ENCODE measurements around the gene DTNA.
A peak's percentile ranks its signal among the peaks of the same experiment; 100 is the strongest.

Gene DTNA

DNA sequence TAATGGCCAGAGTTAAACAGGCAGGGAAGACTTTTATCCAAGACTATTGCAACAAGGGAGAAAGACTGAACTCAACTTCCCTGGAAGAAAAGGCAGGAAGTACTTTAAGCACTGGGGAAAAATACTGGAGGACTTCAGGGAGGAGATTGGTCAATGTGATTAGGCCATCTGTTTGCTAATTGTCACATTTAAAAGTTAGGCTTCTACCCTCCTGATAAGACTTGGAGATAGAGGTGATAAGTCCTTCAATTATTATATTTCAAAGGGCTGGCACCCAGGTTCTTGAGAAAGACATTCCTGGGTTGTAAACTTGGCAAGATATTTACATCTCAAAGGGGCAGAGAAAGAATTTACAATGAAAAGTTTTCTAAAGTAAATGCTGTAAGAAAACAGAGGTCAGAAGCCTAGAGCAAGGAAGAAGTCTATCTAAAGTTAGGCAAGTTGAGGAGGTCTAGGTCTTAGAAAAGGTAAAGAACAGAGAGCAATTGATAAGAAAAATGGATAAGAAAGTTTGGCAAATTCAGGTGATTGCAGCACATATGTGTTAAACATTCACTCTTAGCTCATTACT is 48.4 kb downstream of the DTNA start:
- Histone ChIP-seq H3K56ac (ENCODE audit: low read length) (no peak overlapping the region), H3K27me3 (ENCODE audit: insufficient read depth, low read length, poor library complexity) (no peaks in the 10 kb centered on the region), H3K27ac (ENCODE audit: low read depth, low read length) (no peak overlapping the region), H3K4ac (ENCODE audit: low read depth, low read length) (no peak overlapping the region), H3K79me1 (ENCODE audit: low read length) (no peaks in the 10 kb centered on the region), H3K79me2 (ENCODE audit: control insufficient read depth, insufficient read depth, low read length) (no peaks in the 10 kb centered on the region), H2BK15ac (replicated peaks; ENCODE audit: low read depth) (no peak overlapping the region), H3K4me1 (ENCODE audit: control insufficient read depth, low read depth, low read length) (peaks cover 4% of the 10 kb centered on the region), H4K8ac (ENCODE audit: low read depth, low read length) (no peak overlapping the region), H3K18ac (ENCODE audit: low read length) (no peak overlapping the region), H3K4me2 (ENCODE audit: low read length) (no peak overlapping the region), H3K4me3 (ENCODE audit: low read length) (no peak overlapping the region), H2BK120ac (ENCODE audit: low read depth, low read length) (no peak overlapping the region), H2BK5ac (ENCODE audit: low read length) (no peak overlapping the region), H3K36me3 (ENCODE audit: control insufficient read depth, insufficient read depth, low read length) (no peaks in the 10 kb centered on the region), H4K5ac (ENCODE audit: low read length) (no peak overlapping the region), H2AK5ac (ENCODE audit: low read length) (no peak overlapping the region), H3K23ac (ENCODE audit: low read length) (no peak overlapping the region), H3K9ac (ENCODE audit: low read length) (no peak overlapping the region)
- peak; percentile 93 for DNase-seq

DNA sequence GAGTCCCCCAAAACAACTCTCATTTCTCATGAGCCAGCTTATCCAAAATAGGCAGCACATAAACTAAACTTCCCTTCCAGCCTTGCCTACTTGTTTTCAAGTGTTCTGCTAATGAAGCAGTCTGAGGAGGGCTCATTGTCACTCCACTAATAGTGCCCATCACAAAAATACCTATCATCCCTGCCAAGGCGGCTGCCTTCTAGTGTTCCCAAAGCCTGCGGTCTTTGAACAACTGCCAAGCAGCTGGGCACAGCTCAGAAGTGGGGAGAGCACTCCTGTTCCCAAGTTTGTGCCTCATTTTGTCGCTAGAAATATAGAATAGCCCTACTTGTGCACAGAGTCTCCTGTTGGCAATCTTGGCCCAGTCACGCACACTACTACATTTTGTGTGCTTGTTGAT is 50.3 kb downstream of the DTNA start:
- H3K4me2 ChIP-seq (ENCODE audit: low read length) = no peak overlapping the region
- H4K5ac ChIP-seq (ENCODE audit: low read length) = no peak overlapping the region
- H3K27me3 ChIP-seq (ENCODE audit: insufficient read depth, low read length, poor library complexity) = no peaks in the 10 kb centered on the region
- H3K4me1 ChIP-seq (ENCODE audit: control insufficient read depth, low read depth, low read length) = peaks cover 4% of the 10 kb centered on the region
- no peaks in the 10 kb centered on the region for H3K79me2 ChIP-seq (ENCODE audit: control insufficient read depth, insufficient read depth, low read length)
- H2BK120ac ChIP-seq (ENCODE audit: low read depth, low read length) = no peak overlapping the region
- no peak overlapping the region for H4K8ac ChIP-seq (ENCODE audit: low read depth, low read length)
- WGBS (ENCODE audit: extremely low coverage, insufficient coverage, low lambda C conversion rate) = no CpG with 5 or more reads among the region's 4 CpGs
- no peak overlapping the region for H3K4ac ChIP-seq (ENCODE audit: low read depth, low read length)
- no peak overlapping the region for H3K27ac ChIP-seq (ENCODE audit: low read depth, low read length)
- no peak for DNase-seq
- H3K4me3 ChIP-seq (ENCODE audit: low read length) = no peak overlapping the region
- H3K56ac ChIP-seq (ENCODE audit: low read length) = no peak overlapping the region
- no peak overlapping the region for H2AK5ac ChIP-seq (ENCODE audit: low read length)
- no peak overlapping the region for H3K9ac ChIP-seq (ENCODE audit: low read length)
- H2BK15ac ChIP-seq (replicated peaks; ENCODE audit: low read depth) = no peak overlapping the region
- H2BK5ac ChIP-seq (ENCODE audit: low read length) = no peak overlapping the region
- H3K79me1 ChIP-seq (ENCODE audit: low read length) = no peaks in the 10 kb centered on the region
- H3K18ac ChIP-seq (ENCODE audit: low read length) = no peak overlapping the region
- H3K36me3 ChIP-seq (ENCODE audit: control insufficient read depth, insufficient read depth, low read length) = no peaks in the 10 kb centered on the region
- H3K23ac ChIP-seq (ENCODE audit: low read length) = no peak overlapping the region

DNA sequence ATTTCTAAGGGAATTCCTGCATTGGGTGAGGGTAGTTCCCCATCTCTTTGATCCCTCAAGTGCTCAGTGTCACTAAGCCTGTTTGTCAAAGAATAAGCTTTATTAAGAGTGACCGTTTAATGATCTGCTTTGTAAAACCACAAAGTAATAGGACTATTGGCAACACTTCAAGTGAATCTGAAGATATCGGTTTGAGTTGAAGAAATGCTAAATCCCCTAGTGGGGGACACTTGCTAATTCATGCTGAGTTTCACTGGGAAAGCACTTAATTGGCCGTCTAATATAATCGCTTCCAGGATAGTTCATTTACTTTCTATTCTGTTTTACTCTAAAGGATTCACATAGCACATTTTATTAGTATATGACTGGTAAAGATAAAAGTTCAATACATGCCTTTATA is 54.4 kb downstream of the DTNA start:
- Histone ChIP-seq H3K4me2 (ENCODE audit: low read length) (no peak overlapping the region), H4K8ac (ENCODE audit: low read depth, low read length) (peak overlapping the region; percentile 56), H2BK120ac (ENCODE audit: low read depth, low read length) (no peak overlapping the region), H3K27me3 (ENCODE audit: insufficient read depth, low read length, poor library complexity) (no peaks in the 10 kb centered on the region), H3K36me3 (ENCODE audit: control insufficient read depth, insufficient read depth, low read length) (no peaks in the 10 kb centered on the region), H3K9ac (ENCODE audit: low read length) (no peak overlapping the region), H3K23ac (ENCODE audit: low read length) (no peak overlapping the region), H3K4ac (ENCODE audit: low read depth, low read length) (no peak overlapping the region), H3K79me2 (ENCODE audit: control insufficient read depth, insufficient read depth, low read length) (no peaks in the 10 kb centered on the region), H2AK5ac (ENCODE audit: low read length) (no peak overlapping the region), H3K27ac (ENCODE audit: low read depth, low read length) (no peak overlapping the region), H3K4me3 (ENCODE audit: low read length) (no peak overlapping the region), H4K5ac (ENCODE audit: low read length) (no peak overlapping the region), H3K56ac (ENCODE audit: low read length) (no peak overlapping the region), H3K79me1 (ENCODE audit: low read length) (no peaks in the 10 kb centered on the region), H2BK15ac (replicated peaks; ENCODE audit: low read depth) (no peak overlapping the region), H3K4me1 (ENCODE audit: control insufficient read depth, low read depth, low read length) (peaks cover under 1% of the 10 kb centered on the region), H3K18ac (ENCODE audit: low read length) (no peak overlapping the region), H2BK5ac (ENCODE audit: low read length) (no peak overlapping the region)
- WGBS (ENCODE audit: extremely low coverage, insufficient coverage, low lambda C conversion rate) = no CpG with 5 or more reads among the region's 4 CpGs
- DNase-seq = no peak

DNA sequence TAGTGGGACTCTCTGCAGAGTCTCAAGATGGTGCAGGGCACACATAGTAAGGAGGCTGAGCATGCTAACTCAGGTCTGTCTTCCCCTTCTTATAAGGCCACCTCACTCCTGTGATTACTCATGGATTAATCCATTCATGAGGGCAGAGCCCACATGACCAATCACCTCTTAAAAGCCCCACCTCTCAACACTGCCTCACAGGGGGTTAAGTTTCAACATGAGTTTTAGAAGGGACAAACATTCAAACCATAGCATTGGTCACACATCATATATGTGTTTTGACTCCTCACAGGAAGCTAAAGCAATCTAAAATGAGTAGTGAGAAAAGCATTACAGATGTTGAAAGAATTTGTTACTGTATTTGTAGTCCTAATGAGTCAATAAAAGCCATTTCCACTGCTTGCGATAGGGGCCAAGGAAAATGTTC is 57.5 kb downstream of the DTNA start:
- Histone ChIP-seq H2AK5ac (ENCODE audit: low read length) (no peak overlapping the region), H3K4me3 (ENCODE audit: low read length) (no peak overlapping the region), H3K4me1 (ENCODE audit: control insufficient read depth, low read depth, low read length) (no peaks in the 10 kb centered on the region), H2BK15ac (replicated peaks; ENCODE audit: low read depth) (no peak overlapping the region), H3K56ac (ENCODE audit: low read length) (no peak overlapping the region), H3K9ac (ENCODE audit: low read length) (no peak overlapping the region), H3K27me3 (ENCODE audit: insufficient read depth, low read length, poor library complexity) (no peaks in the 10 kb centered on the region), H3K4me2 (ENCODE audit: low read length) (no peak overlapping the region), H3K23ac (ENCODE audit: low read length) (no peak overlapping the region), H2BK120ac (ENCODE audit: low read depth, low read length) (no peak overlapping the region), H3K79me2 (ENCODE audit: control insufficient read depth, insufficient read depth, low read length) (no peaks in the 10 kb centered on the region), H4K8ac (ENCODE audit: low read depth, low read length) (no peak overlapping the region), H3K27ac (ENCODE audit: low read depth, low read length) (no peak overlapping the region), H3K79me1 (ENCODE audit: low read length) (no peaks in the 10 kb centered on the region), H4K5ac (ENCODE audit: low read length) (no peak overlapping the region), H3K4ac (ENCODE audit: low read depth, low read length) (no peak overlapping the region), H3K36me3 (ENCODE audit: control insufficient read depth, insufficient read depth, low read length) (no peaks in the 10 kb centered on the region), H3K18ac (ENCODE audit: low read length) (no peak overlapping the region), H2BK5ac (ENCODE audit: low read length) (no peak overlapping the region)
- peak; percentile 40 for DNase-seq
- WGBS (ENCODE audit: extremely low coverage, insufficient coverage, low lambda C conversion rate) = no CpG with 5 or more reads among the region's 1 CpG

DNA sequence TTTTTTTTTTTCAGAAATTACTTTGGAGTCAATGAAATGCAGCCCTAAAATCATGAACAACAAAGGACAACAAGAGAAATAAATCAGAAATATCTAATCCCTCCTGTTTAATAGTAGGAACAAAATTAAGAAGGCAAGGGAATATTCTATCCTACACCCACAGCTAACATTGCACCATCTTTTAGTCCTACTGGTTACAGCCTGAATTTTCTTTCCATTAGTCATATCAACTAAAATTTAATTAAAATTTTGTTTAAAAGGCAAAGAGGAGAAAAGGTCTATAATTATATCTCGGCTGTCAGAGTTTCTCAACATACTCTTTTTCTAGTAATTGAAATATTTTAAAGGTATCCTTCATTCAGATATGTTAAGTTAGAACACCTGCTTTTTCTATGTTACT is 61.9 kb downstream of the DTNA start:
- H3K4me3 ChIP-seq (ENCODE audit: low read length) = no peak overlapping the region
- H3K27me3 ChIP-seq (ENCODE audit: insufficient read depth, low read length, poor library complexity) = no peaks in the 10 kb centered on the region
- H3K4ac ChIP-seq (ENCODE audit: low read depth, low read length) = no peak overlapping the region
- no peak overlapping the region for H4K5ac ChIP-seq (ENCODE audit: low read length)
- no peak overlapping the region for H2BK5ac ChIP-seq (ENCODE audit: low read length)
- DNase-seq = no peak
- no peak overlapping the region for H2BK15ac ChIP-seq (replicated peaks; ENCODE audit: low read depth)
- H3K79me2 ChIP-seq (ENCODE audit: control insufficient read depth, insufficient read depth, low read length) = no peaks in the 10 kb centered on the region
- H3K36me3 ChIP-seq (ENCODE audit: control insufficient read depth, insufficient read depth, low read length) = no peaks in the 10 kb centered on the region
- no peak overlapping the region for H2AK5ac ChIP-seq (ENCODE audit: low read length)
- H3K23ac ChIP-seq (ENCODE audit: low read length) = no peak overlapping the region
- no peak overlapping the region for H3K18ac ChIP-seq (ENCODE audit: low read length)
- no peak overlapping the region for H3K4me2 ChIP-seq (ENCODE audit: low read length)
- H2BK120ac ChIP-seq (ENCODE audit: low read depth, low read length) = no peak overlapping the region
- H3K9ac ChIP-seq (ENCODE audit: low read length) = no peak overlapping the region
- H3K27ac ChIP-seq (ENCODE audit: low read depth, low read length) = no peak overlapping the region
- no peak overlapping the region for H4K8ac ChIP-seq (ENCODE audit: low read depth, low read length)
- no peaks in the 10 kb centered on the region for H3K79me1 ChIP-seq (ENCODE audit: low read length)
- no CpG with 5 or more reads among the region's 1 CpG for WGBS (ENCODE audit: extremely low coverage, insufficient coverage, low lambda C conversion rate)
- no peak overlapping the region for H3K56ac ChIP-seq (ENCODE audit: low read length)
- no peaks in the 10 kb centered on the region for H3K4me1 ChIP-seq (ENCODE audit: control insufficient read depth, low read depth, low read length)

DNA sequence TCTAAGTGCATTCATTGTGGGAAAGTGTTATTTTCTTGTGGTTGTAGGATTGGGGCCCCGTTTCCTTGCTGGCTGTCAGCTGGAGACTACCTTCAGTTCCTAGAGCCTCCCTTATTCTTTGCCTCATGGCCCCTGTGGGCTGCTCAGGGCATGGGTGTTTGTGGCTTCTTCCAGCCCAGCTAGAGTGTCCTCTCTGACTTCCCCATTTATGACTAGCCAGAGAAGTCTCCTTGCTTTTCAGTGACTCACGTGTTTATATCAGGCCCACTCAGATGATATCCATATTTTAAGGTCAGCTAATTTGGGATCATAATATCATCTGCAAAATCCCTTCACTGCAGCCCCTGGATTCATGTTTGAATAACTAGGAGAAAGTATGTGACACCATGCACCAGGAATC is 62.8 kb downstream of the DTNA start:
- Histone ChIP-seq H3K56ac (ENCODE audit: low read length) (no peak overlapping the region), H3K9ac (ENCODE audit: low read length) (no peak overlapping the region), H3K4me2 (ENCODE audit: low read length) (no peak overlapping the region), H3K79me1 (ENCODE audit: low read length) (no peaks in the 10 kb centered on the region), H4K8ac (ENCODE audit: low read depth, low read length) (no peak overlapping the region), H2BK5ac (ENCODE audit: low read length) (no peak overlapping the region), H3K4me3 (ENCODE audit: low read length) (no peak overlapping the region), H3K79me2 (ENCODE audit: control insufficient read depth, insufficient read depth, low read length) (no peaks in the 10 kb centered on the region), H2AK5ac (ENCODE audit: low read length) (no peak overlapping the region), H2BK120ac (ENCODE audit: low read depth, low read length) (no peak overlapping the region), H3K4ac (ENCODE audit: low read depth, low read length) (no peak overlapping the region), H3K27me3 (ENCODE audit: insufficient read depth, low read length, poor library complexity) (no peaks in the 10 kb centered on the region), H3K23ac (ENCODE audit: low read length) (peak overlapping the region; percentile 3), H4K5ac (ENCODE audit: low read length) (no peak overlapping the region), H3K4me1 (ENCODE audit: control insufficient read depth, low read depth, low read length) (no peaks in the 10 kb centered on the region), H3K18ac (ENCODE audit: low read length) (peak overlapping the region; percentile 14), H2BK15ac (replicated peaks; ENCODE audit: low read depth) (no peak overlapping the region), H3K27ac (ENCODE audit: low read depth, low read length) (no peak overlapping the region), H3K36me3 (ENCODE audit: control insufficient read depth, insufficient read depth, low read length) (no peaks in the 10 kb centered on the region)
- DNase-seq = no peak
- no CpG with 5 or more reads among the region's 2 CpGs for WGBS (ENCODE audit: extremely low coverage, insufficient coverage, low lambda C conversion rate)
